Measurements from ENCODE around the gene CCDC13. TPM values are rescaled to one million over a fixed set of nuclear protein-coding genes. Genes with fewer than 3 reads are reported as not detected.

The CCDC13 gene
- total RNA-seq, 1 donor from 2014 or later = 0.33 TPM

DNA sequence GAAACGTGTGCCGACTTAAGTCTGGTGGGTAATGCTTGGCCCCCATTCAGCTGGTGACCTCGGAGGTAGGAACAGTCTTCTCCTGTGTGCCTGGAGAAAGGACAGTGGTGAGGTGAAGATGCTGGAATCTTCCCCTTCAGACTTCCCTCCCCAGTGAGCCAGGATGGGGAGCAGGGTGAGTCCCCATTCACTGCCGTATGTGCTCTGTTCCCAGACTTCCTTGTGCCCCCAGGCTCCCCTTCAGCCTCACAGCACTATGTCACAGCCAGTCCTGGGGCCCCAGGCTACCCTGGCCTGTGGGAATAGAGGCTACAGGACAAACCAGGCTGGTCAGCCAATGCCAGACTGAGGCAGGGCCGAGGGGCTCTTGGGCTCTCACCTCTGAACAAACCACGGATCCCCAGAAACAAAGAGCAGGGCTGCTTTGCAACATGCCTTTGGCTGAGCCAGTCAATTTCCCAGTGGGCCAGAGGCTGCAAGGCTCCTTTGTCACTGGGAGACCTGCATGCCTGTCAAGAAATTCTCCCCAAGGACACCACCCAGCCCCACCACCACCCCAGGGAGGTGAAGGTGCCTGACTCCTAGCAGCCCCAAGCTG, 38.7 kb downstream of the CCDC13 start:
- DNase-seq (ENCODE audit: low read depth, low spot score) = no peak

GRCh38 chr3:42733501-42734262, 39.4 kb downstream of the CCDC13 start:
- DNase-seq (ENCODE audit: low read depth, low spot score) = no peak

- no peak for DNase-seq (ENCODE audit: low read depth, low spot score)
These were observed 40.1 kb downstream of the CCDC13 start for GRCh38 chr3:42732829-42733459.

GRCh38 chr3:42732196-42732828, 40.7 kb downstream of the CCDC13 start:
- DNase-seq (ENCODE audit: low read depth, low spot score) = no peak

DNA sequence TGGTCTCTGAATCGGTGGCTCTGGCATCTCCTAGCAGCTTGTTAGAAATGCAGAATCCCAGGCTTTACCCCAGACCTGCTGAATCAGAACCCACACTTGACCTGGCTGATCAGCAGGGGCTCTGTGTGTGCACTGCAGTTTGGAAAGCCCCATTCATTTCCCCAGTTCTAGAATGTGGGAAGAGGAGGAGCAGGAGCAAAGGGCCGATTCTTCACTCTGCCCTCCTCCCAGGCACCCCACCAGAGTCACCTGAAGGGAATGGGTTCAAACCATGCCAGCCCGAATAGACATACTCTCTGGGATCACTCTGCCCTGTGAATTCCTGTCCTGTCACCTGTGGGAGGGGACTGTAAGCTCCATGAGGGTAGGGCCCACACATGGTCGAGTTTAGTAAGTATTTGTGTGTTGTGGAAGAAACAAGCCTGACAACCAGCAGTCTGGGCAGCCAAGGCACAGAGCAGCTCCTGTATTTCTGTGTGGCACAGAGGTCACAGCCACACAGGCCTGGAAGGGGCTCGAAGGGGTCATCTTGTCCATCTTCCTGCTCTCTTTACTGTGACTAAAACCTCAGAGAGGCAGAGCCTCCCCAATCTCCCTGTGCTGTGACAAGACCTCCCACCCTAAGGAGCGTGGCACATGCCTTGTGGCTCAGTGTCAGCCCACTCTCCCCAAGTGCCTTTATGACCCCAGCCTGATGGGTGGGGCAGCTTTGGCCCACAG, 41.4 kb downstream of the CCDC13 start:
- no peak for DNase-seq (ENCODE audit: low read depth, low spot score)

DNA sequence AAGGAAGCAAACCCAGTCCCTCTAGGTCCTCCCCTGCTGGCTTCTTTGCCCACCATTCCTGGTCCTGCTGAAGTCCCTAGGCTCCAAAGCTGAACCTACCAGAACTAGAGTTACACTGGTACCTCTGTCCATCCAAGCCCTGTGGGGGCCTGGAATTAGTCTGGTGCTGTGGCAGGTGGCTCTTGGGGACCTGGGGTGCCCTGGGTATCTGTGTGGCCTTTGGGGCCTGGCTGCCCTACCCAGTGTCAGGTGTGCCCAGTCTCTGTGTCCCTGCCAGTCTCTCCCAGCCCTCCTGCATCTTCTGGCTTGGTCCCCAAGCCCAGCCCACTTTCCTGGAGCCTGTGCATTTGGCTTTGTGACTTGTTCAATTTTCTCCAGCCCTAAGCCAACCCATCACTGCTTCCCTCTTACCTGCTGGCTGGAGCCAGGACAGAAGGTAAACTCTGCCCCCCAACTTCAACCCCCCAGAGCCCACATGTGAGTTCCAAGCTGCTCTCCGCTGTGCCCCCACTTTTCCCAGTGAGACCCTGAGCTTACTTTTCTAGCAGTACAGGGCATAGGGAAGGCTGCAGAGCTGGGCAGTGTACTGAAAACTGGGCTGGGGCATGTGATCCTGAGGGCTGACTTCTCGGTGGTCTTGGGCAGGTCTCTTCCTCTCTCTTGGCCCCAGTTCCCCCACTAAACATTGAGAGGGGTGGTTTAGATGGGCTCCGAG, 42.2 kb downstream of the CCDC13 start:
- DNase-seq (ENCODE audit: low read depth, low spot score) = no peak

GRCh38 chr3:42730294-42730693, 42.8 kb downstream of the CCDC13 start:
- no peak for DNase-seq (ENCODE audit: low read depth, low spot score)

- no peak for DNase-seq (ENCODE audit: low read depth, low spot score)
These were observed 43.5 kb downstream of the CCDC13 start for GRCh38 chr3:42729404-42730145.

DNA sequence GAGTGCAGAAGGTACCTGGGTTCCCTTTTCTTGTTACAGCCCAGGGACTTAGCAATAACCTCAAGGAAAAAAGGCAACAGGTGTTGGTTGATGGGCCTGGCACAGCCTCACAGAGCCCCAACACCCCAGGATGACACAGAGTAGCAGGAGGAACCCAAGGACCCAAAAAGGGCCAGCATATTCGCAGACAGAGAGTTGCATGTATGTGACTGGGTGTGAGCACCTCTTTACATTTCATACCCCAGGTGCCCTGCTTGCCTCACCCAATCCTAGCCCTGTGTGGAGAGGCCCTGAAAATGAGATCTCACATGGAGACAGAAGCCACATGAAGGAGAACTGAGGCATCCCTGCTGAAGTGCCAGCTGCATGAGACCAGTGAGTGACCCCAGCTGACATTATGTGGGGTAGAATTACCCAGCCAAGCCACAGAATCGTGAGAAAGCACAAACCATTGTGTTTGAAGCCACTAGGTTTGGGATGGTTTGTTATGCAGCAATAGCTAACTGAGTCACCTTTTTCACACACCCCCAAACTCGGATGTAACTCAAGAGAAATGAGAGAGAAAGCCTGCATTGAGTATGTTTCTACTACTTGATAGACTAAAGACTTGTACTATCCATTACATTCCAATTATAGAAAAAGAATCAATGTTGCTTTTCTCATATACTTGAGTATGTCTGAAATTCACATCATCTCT, 44.2 kb downstream of the CCDC13 start:
- no peak for DNase-seq (ENCODE audit: low read depth, low spot score)

DNA sequence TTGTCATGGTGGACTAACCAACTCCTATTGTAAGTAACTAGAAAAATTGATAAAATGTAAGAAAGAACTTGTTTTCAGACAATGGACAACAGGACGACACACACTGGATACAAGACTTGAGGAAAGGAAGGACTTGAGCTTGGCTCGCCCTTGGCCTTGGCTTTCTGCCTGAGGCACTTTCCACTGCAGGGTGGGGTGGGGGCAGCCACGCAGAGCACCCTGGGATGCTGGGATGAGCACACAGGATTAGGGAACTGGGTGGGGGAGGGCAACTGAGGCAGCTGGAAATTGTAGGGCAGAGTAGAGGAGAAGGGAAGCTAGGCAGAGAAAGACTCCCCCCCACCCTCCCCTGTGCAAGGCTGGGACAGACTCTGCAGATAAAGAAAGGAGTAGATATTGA, 45.0 kb downstream of the CCDC13 start:
- DNase-seq (ENCODE audit: low read depth, low spot score) = no peak

GRCh38 chr3:42725454-42725853, 47.6 kb downstream of the CCDC13 start:
- DNase-seq (ENCODE audit: low read depth, low spot score) = no peak

DNA sequence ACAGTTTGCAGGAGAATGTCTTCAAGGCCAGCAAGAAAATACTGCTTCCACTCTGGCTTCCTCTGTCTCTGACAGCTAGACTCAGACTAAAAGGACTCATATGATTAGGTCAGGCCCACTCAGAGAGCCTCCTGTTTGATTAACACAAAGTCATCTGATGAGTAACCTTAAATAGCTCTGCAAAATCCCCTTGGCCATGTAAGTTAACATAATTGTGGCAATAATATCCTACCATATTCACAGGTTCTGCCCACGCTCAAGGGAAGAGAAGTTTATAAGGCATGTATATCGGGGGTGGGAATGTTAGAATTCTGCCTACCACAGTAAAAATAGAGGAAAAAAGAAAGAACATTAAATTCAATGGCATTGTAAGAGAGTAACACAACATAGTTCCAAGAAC, 49.8 kb downstream of the CCDC13 start:
- DNase-seq (ENCODE audit: low read depth, low spot score) = no peak

Other genes with a start within 250 kb of the CCDC13 start
- 79.9 and 96.4 TPM in 2 replicates for gene SEC22C, start 191.3 kb downstream of the CCDC13 start, total RNA-seq
- gene SS18L2, start 182.4 kb downstream of the CCDC13 start, total RNA-seq = 34.2 and 40.9 TPM in 2 replicates
- 42.3 and 57.4 TPM in 2 replicates for gene NKTR, start 172.6 kb downstream of the CCDC13 start, total RNA-seq
- 17.3 and 22.4 TPM in 2 replicates for gene ZBTB47, start 119.6 kb downstream of the CCDC13 start, total RNA-seq
- not detected in 2 replicates for gene KLHL40, start 87.7 kb downstream of the CCDC13 start, total RNA-seq
- not detected in 2 replicates for gene HHATL, start 70.5 kb downstream of the CCDC13 start, total RNA-seq
- gene HIGD1A, start 31.2 kb upstream of the CCDC13 start, total RNA-seq = 139 and 144 TPM in 2 replicates
- gene ACKR2, start 36.2 kb upstream of the CCDC13 start, total RNA-seq = not detected in 2 replicates
- not detected in 2 replicates for gene CYP8B1, start 102.6 kb upstream of the CCDC13 start, total RNA-seq
- 1.3 and 1.4 TPM in 2 replicates for gene ZNF662, start 132.9 kb upstream of the CCDC13 start, total RNA-seq
- under 0.01 and 0.04 TPM in 2 replicates for gene GASK1A, start 206.1 kb upstream of the CCDC13 start, total RNA-seq

All from pulmonary artery endothelial cell (primary cell).